GM23338 (cell line): ENCODE results near the gene GATA1.

Experiments used
- CREB1 ChIP-seq: fragments of 250-450 bp; sonication (Bioruptor Pico); IDR thresholded peaks from 2 replicates; pipeline ENCODE4 v1.5.0; 2020; ENCODE audit warnings: low read depth, mild to moderate bottlenecking, moderate library complexity
- EZH2 ChIP-seq: fragments of 200-600 bp; sonication (generic); IDR thresholded peaks from one replicate; pipeline ENCODE4 v1.8.0; 2017; ENCODE audit warnings: antibody characterized with exemption, mild to moderate bottlenecking, low read depth; ENCODE audit not compliant: unreplicated experiment
- EZH2phosphoT487 ChIP-seq: fragments of 200-600 bp; sonication (generic); IDR thresholded peaks from one replicate; pipeline ENCODE4 v1.8.1; 2018; ENCODE audit warnings: antibody characterized with exemption; ENCODE audit not compliant: unreplicated experiment
- JUNB ChIP-seq: IDR thresholded peaks from one replicate; pipeline ENCODE4 v1.6.1; 2016; ENCODE audit warnings: antibody characterized with exemption; ENCODE audit not compliant: unreplicated experiment
- NANOG ChIP-seq: IDR thresholded peaks from 2 replicates; pipeline ENCODE4 v1.6.1; 2016; ENCODE audit warnings: antibody characterized with exemption, borderline replicate concordance
- POLR2AphosphoS5 ChIP-seq: IDR thresholded peaks from 2 replicates; pipeline ENCODE4 v1.6.1; 2016; ENCODE audit warnings: antibody characterized with exemption, low read depth
- STAT1 ChIP-seq: IDR thresholded peaks from one replicate; pipeline ENCODE4 v1.6.1; 2016; ENCODE audit warnings: antibody characterized with exemption; ENCODE audit not compliant: unreplicated experiment
- ZNF114 ChIP-seq: fragments of 250-450 bp; sonication (Bioruptor Pico); IDR thresholded peaks from 2 replicates; pipeline ENCODE4 v1.5.0; 2020; ENCODE audit warnings: mild to moderate bottlenecking, moderate library complexity
- ZNF331 ChIP-seq: fragments of 250-450 bp; sonication (Bioruptor Pico); IDR thresholded peaks from 2 replicates; pipeline ENCODE4 v1.5.0; 2020; ENCODE audit warnings: low read depth, mild to moderate bottlenecking, moderate library complexity
- TF ChIP-seq, protein P1 (sequence below), 2 experiments: fragments of 200-600 bp in 1 of 2; sonication (generic) in 1 of 2; conservative IDR thresholded peaks; 2 replicates each; pipeline versions ENCODE4 v1.5.1 to v1.6.1; 2016 to 2017; ENCODE audit warnings: antibody characterized with exemption in 2 of 2, low read depth in 2 of 2, mild to moderate bottlenecking in 2 of 2, moderate library complexity in 1 of 2
- TF ChIP-seq, protein P2 (sequence below): IDR thresholded peaks from one replicate; pipeline ENCODE4 v1.6.1; 2018; ENCODE audit warnings: antibody characterized with exemption; ENCODE audit not compliant: unreplicated experiment
- TF ChIP-seq, protein P3 (sequence below): IDR thresholded peaks from 2 replicates; pipeline ENCODE4 v1.6.1; 2016; ENCODE audit warnings: antibody characterized with exemption
- TF ChIP-seq, protein P4 (sequence below): fragments of 250-450 bp; sonication (Bioruptor Pico); IDR thresholded peaks from 2 replicates; pipeline ENCODE4 v1.5.0; 2020; ENCODE audit warnings: mild to moderate bottlenecking, moderate library complexity

DNA sequence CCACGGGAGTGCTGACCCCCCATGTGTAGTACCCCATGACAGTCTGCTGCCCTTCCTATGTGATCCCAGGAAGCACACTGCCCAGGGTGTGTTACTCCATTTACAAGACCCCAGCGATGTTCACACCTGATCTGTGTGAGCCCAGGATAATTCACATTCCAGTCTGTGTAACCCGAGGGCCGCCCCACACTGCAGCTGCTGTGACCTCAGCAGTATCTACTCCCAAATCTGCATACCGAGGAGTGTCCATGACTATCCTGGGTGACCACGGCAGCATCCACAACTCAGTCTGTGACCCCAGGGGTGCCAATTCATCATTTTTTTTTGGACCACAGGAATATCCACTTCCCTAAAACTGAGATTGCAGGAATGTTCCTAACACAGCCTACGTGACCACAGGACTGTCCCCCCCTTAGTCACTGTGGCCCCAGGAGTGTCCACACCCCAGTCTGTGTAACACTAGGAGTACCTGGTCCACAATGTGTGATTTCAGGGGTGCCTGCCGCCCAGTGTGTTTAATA, 32.6 kb upstream of the GATA1 start:
- TF ChIP-seq POLR2AphosphoS5 (no peak), EZH2phosphoT487 (no peak), EZH2 (no peak), ZNF331 (CRISPR knock-in tag) (no peak), JUNB (no peak), STAT1 (no peak), CREB1 (CRISPR knock-in tag) (no peak), ZNF114 (CRISPR knock-in tag) (no peak), NANOG (no peak)
- TF ChIP-seq, protein P1, sequence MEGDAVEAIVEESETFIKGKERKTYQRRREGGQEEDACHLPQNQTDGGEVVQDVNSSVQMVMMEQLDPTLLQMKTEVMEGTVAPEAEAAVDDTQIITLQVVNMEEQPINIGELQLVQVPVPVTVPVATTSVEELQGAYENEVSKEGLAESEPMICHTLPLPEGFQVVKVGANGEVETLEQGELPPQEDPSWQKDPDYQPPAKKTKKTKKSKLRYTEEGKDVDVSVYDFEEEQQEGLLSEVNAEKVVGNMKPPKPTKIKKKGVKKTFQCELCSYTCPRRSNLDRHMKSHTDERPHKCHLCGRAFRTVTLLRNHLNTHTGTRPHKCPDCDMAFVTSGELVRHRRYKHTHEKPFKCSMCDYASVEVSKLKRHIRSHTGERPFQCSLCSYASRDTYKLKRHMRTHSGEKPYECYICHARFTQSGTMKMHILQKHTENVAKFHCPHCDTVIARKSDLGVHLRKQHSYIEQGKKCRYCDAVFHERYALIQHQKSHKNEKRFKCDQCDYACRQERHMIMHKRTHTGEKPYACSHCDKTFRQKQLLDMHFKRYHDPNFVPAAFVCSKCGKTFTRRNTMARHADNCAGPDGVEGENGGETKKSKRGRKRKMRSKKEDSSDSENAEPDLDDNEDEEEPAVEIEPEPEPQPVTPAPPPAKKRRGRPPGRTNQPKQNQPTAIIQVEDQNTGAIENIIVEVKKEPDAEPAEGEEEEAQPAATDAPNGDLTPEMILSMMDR (conservative IDR thresholded peaks at IDR 0.05; ENCODE audit: low read depth in 2 of 2), result no peak
- TF ChIP-seq, protein P2, sequence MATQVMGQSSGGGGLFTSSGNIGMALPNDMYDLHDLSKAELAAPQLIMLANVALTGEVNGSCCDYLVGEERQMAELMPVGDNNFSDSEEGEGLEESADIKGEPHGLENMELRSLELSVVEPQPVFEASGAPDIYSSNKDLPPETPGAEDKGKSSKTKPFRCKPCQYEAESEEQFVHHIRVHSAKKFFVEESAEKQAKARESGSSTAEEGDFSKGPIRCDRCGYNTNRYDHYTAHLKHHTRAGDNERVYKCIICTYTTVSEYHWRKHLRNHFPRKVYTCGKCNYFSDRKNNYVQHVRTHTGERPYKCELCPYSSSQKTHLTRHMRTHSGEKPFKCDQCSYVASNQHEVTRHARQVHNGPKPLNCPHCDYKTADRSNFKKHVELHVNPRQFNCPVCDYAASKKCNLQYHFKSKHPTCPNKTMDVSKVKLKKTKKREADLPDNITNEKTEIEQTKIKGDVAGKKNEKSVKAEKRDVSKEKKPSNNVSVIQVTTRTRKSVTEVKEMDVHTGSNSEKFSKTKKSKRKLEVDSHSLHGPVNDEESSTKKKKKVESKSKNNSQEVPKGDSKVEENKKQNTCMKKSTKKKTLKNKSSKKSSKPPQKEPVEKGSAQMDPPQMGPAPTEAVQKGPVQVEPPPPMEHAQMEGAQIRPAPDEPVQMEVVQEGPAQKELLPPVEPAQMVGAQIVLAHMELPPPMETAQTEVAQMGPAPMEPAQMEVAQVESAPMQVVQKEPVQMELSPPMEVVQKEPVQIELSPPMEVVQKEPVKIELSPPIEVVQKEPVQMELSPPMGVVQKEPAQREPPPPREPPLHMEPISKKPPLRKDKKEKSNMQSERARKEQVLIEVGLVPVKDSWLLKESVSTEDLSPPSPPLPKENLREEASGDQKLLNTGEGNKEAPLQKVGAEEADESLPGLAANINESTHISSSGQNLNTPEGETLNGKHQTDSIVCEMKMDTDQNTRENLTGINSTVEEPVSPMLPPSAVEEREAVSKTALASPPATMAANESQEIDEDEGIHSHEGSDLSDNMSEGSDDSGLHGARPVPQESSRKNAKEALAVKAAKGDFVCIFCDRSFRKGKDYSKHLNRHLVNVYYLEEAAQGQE, result no peak
- TF ChIP-seq, protein P3, sequence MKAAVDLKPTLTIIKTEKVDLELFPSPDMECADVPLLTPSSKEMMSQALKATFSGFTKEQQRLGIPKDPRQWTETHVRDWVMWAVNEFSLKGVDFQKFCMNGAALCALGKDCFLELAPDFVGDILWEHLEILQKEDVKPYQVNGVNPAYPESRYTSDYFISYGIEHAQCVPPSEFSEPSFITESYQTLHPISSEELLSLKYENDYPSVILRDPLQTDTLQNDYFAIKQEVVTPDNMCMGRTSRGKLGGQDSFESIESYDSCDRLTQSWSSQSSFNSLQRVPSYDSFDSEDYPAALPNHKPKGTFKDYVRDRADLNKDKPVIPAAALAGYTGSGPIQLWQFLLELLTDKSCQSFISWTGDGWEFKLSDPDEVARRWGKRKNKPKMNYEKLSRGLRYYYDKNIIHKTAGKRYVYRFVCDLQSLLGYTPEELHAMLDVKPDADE, result no peak
- TF ChIP-seq, protein P4, sequence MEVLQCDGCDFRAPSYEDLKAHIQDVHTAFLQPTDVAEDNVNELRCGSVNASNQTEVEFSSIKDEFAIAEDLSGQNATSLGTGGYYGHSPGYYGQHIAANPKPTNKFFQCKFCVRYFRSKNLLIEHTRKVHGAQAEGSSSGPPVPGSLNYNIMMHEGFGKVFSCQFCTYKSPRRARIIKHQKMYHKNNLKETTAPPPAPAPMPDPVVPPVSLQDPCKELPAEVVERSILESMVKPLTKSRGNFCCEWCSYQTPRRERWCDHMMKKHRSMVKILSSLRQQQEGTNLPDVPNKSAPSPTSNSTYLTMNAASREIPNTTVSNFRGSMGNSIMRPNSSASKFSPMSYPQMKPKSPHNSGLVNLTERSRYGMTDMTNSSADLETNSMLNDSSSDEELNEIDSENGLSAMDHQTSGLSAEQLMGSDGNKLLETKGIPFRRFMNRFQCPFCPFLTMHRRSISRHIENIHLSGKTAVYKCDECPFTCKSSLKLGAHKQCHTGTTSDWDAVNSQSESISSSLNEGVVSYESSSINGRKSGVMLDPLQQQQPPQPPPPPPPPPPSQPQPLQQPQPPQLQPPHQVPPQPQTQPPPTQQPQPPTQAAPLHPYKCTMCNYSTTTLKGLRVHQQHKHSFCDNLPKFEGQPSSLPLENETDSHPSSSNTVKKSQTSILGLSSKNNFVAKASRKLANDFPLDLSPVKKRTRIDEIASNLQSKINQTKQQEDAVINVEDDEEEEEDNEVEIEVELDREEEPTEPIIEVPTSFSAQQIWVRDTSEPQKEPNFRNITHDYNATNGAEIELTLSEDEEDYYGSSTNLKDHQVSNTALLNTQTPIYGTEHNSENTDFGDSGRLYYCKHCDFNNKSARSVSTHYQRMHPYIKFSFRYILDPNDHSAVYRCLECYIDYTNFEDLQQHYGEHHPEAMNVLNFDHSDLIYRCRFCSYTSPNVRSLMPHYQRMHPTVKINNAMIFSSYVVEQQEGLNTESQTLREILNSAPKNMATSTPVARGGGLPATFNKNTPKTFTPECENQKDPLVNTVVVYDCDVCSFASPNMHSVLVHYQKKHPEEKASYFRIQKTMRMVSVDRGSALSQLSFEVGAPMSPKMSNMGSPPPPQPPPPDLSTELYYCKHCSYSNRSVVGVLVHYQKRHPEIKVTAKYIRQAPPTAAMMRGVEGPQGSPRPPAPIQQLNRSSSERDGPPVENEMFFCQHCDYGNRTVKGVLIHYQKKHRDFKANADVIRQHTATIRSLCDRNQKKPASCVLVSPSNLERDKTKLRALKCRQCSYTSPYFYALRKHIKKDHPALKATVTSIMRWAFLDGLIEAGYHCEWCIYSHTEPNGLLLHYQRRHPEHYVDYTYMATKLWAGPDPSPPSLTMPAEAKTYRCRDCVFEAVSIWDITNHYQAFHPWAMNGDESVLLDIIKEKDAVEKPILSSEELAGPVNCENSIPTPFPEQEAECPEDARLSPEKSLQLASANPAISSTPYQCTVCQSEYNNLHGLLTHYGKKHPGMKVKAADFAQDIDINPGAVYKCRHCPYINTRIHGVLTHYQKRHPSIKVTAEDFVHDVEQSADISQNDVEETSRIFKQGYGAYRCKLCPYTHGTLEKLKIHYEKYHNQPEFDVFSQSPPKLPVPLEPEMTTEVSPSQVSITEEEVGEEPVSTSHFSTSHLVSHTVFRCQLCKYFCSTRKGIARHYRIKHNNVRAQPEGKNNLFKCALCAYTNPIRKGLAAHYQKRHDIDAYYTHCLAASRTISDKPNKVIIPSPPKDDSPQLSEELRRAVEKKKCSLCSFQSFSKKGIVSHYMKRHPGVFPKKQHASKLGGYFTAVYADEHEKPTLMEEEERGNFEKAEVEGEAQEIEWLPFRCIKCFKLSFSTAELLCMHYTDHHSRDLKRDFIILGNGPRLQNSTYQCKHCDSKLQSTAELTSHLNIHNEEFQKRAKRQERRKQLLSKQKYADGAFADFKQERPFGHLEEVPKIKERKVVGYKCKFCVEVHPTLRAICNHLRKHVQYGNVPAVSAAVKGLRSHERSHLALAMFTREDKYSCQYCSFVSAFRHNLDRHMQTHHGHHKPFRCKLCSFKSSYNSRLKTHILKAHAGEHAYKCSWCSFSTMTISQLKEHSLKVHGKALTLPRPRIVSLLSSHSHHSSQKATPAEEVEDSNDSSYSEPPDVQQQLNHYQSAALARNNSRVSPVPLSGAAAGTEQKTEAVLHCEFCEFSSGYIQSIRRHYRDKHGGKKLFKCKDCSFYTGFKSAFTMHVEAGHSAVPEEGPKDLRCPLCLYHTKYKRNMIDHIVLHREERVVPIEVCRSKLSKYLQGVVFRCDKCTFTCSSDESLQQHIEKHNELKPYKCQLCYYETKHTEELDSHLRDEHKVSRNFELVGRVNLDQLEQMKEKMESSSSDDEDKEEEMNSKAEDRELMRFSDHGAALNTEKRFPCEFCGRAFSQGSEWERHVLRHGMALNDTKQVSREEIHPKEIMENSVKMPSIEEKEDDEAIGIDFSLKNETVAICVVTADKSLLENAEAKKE (CRISPR knock-in tag), result no peak
